Fibroblast of mammary gland (primary cell): ENCODE data around the gene ZNF771.

Experiments
- DNase-seq: peaks from one replicate; pipeline ENCODE4 v3.0.0-alpha.2; 2010; ENCODE audit warnings: low read depth
- H3K4me3 ChIP-seq: 2 replicates; pipeline ENCODE4 v1.5.1; 2011; ENCODE audit warnings: low read depth, mild to moderate bottlenecking, low read length, moderate library complexity; ENCODE audit not compliant: control insufficient read depth
- CTCF ChIP-seq: conservative IDR thresholded peaks from 2 replicates; pipeline ENCODE4 v1.5.1; 2011; ENCODE audit warnings: low read depth, low read length, inconsistent platforms; ENCODE audit not compliant: control insufficient read depth, insufficient read depth

ZNF771 gene

GRCh38 chr16:30399435-30400186 lies 7.8 kb upstream of the ZNF771 start:
- DNase-seq, result no peak
- no peak for TF ChIP-seq CTCF
- peak overlapping the region; percentile 69 for H3K4me3 ChIP-seq

GRCh38 chr16:30401768-30402425 lies 5.5 kb upstream of the ZNF771 start:
- no peak for DNase-seq
- no peak overlapping the region for H3K4me3 ChIP-seq
- TF ChIP-seq CTCF, result no peak

GRCh38 chr16:30406795-30407101 lies 658 bp upstream of the ZNF771 start:
- TF ChIP-seq CTCF, result no peak
- H3K4me3 ChIP-seq, result peak overlapping the region; percentile 63

GRCh38 chr16:30407804-30408534 lies 563 bp downstream of the ZNF771 start:
- TF ChIP-seq CTCF, result no peak
- DNase-seq, result no peak
- H3K4me3 ChIP-seq, result peak overlapping the region; percentile 63

More at GRCh38 chr16:30406795-30407101, 658 bp upstream of the ZNF771 start:
- DNase-seq, result no peak

GRCh38 chr16:30409125-30410060 lies 2.0 kb downstream of the ZNF771 start:
- DNase-seq, result peak; percentile 81
- peak; percentile 94 for TF ChIP-seq CTCF
- no peak overlapping the region for H3K4me3 ChIP-seq
